ENCODE results near the gene PRR36.

DNA sequence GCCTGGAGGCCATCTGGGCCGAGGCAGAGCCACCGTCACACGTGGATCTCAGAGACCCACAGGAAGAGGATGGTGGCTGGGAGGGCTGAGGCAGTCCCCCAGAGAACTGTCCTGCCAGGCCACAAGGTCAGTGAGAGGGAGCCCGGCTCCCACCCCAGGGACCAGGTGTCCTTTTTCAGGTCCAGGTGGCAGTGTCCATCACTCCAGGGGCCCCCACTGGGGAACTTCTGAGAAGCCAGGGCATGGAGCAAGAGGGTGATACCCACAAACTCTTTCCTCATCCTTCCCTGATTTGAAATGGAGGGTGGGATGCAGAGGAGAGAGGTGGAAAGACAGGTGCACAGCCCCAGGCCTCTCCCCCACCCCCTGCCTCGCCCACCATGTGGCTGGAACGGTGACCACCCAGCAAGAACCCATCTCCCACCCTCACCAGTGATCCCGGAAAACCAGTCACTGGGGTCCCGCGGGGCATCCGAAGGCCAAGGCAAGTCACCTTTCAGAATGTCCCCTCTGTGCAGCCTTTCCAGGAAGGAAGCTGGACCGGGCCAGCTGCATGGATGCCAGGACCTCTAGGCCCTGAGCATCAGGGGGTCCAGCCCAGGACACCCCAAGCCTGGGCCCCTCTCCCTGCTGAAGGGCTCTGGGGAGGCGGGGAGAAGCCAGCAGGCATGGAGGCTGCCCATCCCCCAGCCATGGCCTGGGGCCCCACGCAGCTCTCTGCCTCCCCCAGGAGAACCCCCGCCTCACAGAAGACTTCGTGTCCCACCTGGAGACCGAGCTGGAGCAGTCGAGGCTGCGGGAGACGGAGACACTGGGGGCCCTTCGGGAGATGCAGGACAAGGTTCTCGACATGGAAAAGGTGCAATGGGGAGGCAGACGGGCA, 14.1 kb downstream of the PRR36 start:
- TF ChIP-seq POLR2A (IDR thresholded peaks at IDR 0.05) (no peak), EP300 (IDR thresholded peaks at IDR 0.05) (no peak)
- TF ChIP-seq, protein P1, sequence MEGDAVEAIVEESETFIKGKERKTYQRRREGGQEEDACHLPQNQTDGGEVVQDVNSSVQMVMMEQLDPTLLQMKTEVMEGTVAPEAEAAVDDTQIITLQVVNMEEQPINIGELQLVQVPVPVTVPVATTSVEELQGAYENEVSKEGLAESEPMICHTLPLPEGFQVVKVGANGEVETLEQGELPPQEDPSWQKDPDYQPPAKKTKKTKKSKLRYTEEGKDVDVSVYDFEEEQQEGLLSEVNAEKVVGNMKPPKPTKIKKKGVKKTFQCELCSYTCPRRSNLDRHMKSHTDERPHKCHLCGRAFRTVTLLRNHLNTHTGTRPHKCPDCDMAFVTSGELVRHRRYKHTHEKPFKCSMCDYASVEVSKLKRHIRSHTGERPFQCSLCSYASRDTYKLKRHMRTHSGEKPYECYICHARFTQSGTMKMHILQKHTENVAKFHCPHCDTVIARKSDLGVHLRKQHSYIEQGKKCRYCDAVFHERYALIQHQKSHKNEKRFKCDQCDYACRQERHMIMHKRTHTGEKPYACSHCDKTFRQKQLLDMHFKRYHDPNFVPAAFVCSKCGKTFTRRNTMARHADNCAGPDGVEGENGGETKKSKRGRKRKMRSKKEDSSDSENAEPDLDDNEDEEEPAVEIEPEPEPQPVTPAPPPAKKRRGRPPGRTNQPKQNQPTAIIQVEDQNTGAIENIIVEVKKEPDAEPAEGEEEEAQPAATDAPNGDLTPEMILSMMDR (IDR thresholded peaks at IDR 0.05), result no peak

All from tibial nerve (tissue), 4 donors.